Measurements from ENCODE around the gene KAT2B. TPM values are rescaled to one million over a fixed set of nuclear protein-coding genes. Genes with fewer than 3 reads are reported as not detected.

The KAT2B gene
- total and polyA plus RNA-seq, 2 of the 13 experiments (the other 11 are each of a cell fraction or from before 2014, with no cell fraction given): 0.97 to 1.7 TPM

GRCh38 chr3:20041197-20041780 is 1.0 kb downstream of the KAT2B start (continued):
- no peak for TF ChIP-seq DPF2 (CRISPR knock-in tag; IDR thresholded peaks at IDR 0.05; ENCODE audit: borderline replicate concordance, low read depth)
- peak; percentile 27; the same call in 1 of the 2 replicates for TF ChIP-seq ZNF281 (CRISPR knock-in tag; IDR thresholded peaks at IDR 0.05; ENCODE audit: borderline replicate concordance)
- TF ChIP-seq HDAC2 (CRISPR knock-in tag; IDR thresholded peaks at IDR 0.05): 0 out of 2 replicates have a peak, but pooled peaks have one; percentile 31
- TF ChIP-seq ZNF496 (CRISPR knock-in tag; IDR thresholded peaks at IDR 0.05; ENCODE audit: insufficient replicate concordance): no peak
- no peak for TF ChIP-seq NKX3-1 (CRISPR knock-in tag; IDR thresholded peaks at IDR 0.05)
- no peak for TF ChIP-seq ZSCAN30 (CRISPR knock-in tag; IDR thresholded peaks at IDR 0.05)
- no peak for TF ChIP-seq ZFAT (CRISPR knock-in tag; conservative IDR thresholded peaks at IDR 0.05)
- TF ChIP-seq ZNF260 (CRISPR knock-in tag; IDR thresholded peaks at IDR 0.05; ENCODE audit: borderline replicate concordance, low read depth): no peak
- TF ChIP-seq MEIS2 (CRISPR knock-in tag; IDR thresholded peaks at IDR 0.05): peak; percentile 90
- TF ChIP-seq ZNF839 (CRISPR knock-in tag; IDR thresholded peaks at IDR 0.05; ENCODE audit: borderline replicate concordance): no peak
- TF ChIP-seq UBTF (CRISPR knock-in tag; IDR thresholded peaks at IDR 0.05): 0 out of 2 replicates have a peak, but pooled peaks have one; percentile 6
- TF ChIP-seq ZBTB7B (CRISPR knock-in tag; IDR thresholded peaks at IDR 0.05): no peak
- peak; percentile 36; the same call in 1 of the 2 replicates for TF ChIP-seq MXD1 (CRISPR knock-in tag; IDR thresholded peaks at IDR 0.05)
- no peak for TF ChIP-seq KIAA2018 (CRISPR knock-in tag; IDR thresholded peaks at IDR 0.05; ENCODE audit: borderline replicate concordance)
- no peak for TF ChIP-seq ZFYVE20 (CRISPR knock-in tag; IDR thresholded peaks at IDR 0.05; ENCODE audit: borderline replicate concordance, low read depth)
